Endothelial cell of hepatic sinusoid (primary cell): Measurements from ENCODE around the gene ADGRD1.
"Not testable (repeated sequence)": the region's sequence is repeated elsewhere in the genome, so short reads cannot be mapped to it uniquely, and the experiment has no call there.

Experiments used
- in situ Hi-C: cut with HindIII; loops from 2 replicates; pipeline ENCODE4 v1.10.0; 2017; ENCODE audit warnings: low sequenced_read_pairs

ADGRD1 gene

DNA sequence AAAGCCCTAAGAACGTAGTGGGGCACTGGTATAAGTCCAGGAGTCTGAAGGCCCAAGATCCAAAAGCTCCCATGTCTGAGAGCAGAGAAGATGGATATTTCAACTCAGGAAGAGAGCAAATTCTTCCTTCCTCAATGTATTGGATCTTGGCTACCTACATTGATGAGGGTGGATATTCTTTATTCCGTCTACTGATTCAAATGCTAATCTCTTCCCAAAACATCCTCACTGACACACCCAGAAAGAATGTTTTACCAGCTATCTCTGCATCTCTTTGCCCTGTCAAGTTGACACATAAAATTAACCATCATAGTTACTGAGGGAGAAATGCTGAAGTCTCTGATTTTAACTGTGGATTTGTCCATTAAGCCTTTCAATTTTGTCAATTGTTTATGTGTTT lies 16.6 kb upstream of the ADGRD1 start:
- in situ Hi-C loops, result no loop called here

DNA sequence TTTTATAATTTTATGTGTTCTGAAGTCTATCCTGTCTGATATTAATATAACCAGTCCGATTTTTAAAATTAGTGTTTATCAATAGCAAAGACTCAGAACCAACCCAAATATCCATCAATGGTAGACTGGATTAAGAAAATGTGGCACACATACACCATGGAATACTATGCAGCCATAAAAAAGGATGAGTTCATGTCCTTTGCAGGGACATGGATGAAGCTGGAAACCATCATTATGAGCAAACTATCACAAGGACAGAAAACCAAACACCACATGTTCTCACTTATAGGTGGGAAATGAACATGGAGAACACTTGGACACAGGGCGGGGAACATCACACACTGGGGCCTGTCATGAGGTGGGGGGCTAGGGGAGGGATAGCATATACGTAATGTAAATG lies 16.2 kb upstream of the ADGRD1 start:
- in situ Hi-C loops, result not testable (repeated sequence)

DNA sequence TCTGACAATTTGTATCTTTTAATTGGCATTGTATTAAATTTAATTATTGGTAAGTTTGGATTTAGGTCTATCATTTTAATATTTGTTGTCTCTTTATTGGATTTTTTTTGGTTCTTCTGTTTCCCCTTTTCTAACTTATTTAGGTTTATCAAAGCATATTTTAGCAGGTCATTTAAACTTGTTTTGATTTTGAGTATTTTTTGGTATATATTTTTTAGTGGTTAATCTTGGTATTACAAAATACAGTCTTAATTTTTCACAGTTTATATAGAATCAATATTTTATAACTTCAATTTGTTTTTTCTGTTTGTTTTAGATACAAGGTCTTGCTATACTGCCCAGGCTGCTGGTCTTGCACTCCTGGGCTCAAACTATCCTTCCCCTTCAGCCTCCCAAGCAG lies 15.5 kb upstream of the ADGRD1 start:
- in situ Hi-C loops, result no loop called here

GRCh38 chr12:130944878-130945277 lies 8.8 kb upstream of the ADGRD1 start:
- in situ Hi-C loops, result no loop called here

GRCh38 chr12:130945786-130946492 lies 7.8 kb upstream of the ADGRD1 start:
- in situ Hi-C loops, result no loop called here

DNA sequence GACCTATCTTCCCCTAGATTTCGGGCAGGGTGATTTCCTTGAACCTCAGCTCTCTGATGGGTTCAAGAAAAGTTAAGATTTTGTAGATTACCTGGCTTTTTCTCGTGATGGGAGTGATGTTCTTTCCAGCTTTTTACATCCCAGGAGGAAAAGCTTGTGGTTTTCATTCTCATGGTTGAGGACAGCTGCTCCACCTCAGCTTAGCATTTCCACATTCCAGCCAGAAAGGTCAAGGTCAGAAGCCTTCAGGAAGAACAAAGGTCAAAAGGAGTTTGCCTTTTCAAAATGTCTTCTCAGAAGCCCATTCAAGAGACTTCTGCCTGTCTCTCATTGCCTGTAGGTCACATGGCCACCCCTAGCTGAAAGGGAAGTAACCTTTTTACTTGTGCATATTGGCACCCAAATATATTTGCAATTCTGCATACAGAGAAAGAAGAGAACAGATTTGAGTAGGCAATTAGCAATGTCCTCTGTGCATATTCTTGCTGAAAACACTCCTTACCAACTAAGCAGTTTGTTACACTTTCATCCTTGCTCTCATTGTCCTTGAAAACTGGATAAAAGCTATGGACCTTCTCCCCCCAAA lies 6.6 kb upstream of the ADGRD1 start:
- in situ Hi-C loops, result no loop called here

- in situ Hi-C loops, result no loop called here
Measured at GRCh38 chr12:130948136-130948535, 5.6 kb upstream of the ADGRD1 start.

GRCh38 chr12:130948751-130949150 lies 5.0 kb upstream of the ADGRD1 start:
- in situ Hi-C loops, result no loop called here

DNA sequence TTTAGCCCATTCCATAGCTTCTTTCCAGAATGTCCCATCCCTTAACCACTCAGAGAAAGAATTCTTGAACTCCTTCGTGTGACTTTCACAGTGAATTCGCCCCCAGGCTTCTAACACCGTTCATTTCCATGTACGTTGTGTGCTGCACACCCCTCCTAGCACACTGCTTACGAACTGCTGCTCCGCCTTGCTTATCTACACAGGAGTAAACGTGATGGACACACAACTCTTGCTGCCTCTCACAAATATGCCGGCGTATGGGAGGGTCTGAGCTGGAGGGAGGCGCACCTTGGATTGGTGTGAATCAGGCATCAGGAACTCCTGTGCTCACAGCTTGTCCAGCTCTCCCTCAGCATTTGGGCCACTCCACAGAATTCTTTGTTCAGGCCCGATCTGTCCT lies 3.9 kb upstream of the ADGRD1 start:
- in situ Hi-C loops, result no loop called here

DNA sequence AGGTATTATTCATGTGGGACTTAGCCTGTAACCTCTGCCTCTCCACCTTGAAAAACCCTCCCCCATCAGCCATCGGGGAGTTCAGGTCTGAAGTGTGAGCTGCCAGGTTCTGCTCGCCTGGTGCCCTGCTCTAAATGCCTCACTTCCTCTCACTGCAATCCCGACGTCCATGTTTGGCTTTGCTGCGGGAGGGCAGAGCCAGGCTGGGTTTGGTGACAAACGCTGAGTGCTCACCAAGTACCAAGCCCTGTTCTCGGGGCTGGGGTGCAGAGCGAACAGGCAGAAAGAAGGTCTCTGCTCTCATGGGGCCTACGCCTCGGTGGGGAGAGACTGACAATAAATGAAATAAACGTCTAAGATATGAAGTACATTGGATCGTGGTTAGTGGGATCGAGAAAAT lies 2.1 kb upstream of the ADGRD1 start:
- in situ Hi-C loops, result no loop called here

- in situ Hi-C loops, result no loop called here
Measured at GRCh38 chr12:130952171-130952954, 1.3 kb upstream of the ADGRD1 start.

- in situ Hi-C loops, result no loop called here
Measured at GRCh38 chr12:130954544-130954831, 781 bp downstream of the ADGRD1 start.

GRCh38 chr12:130955238-130955816 lies 1.6 kb downstream of the ADGRD1 start:
- in situ Hi-C loops, result no loop called here

- in situ Hi-C loops, result no loop called here
Measured at GRCh38 chr12:130956009-130956408, 2.3 kb downstream of the ADGRD1 start.

DNA sequence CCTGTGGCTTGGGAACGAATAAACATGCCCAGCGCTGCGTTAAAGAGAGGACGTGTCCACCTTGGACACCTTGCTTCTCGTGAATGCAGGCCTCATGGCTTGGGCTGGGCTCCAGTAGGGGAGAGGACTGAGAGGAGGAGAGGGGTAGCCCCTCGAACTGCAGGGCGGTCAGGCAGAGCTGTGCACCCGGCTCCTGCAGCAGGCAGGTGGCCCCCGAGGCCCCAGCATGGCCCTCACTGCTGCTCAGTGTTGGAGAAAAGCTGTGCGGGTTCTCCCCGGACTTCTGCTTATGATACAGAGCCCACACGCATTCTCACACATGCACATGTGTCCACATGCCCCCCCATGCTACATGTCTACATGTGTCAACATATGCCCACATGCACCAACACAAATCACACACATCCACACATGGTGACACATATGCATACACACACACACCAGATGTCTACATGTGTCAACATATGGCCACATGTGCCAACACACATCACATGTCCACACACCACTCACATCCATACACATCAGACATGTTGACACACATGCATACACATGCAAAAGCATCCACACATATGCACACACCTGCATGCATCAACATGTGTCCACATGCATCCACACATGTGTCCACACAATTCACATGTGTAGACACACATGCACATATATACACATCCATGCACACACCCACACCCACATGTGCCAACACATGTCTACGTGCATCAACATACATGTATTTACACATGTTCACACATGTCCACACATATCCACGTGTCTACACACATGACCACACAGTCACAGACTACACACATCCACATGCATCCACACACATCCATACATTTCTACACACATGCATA lies 3.0 kb downstream of the ADGRD1 start:
- in situ Hi-C loops, result no loop called here

- in situ Hi-C loops, result no loop called here
Measured at GRCh38 chr12:130957304-130957621, 3.6 kb downstream of the ADGRD1 start.

DNA sequence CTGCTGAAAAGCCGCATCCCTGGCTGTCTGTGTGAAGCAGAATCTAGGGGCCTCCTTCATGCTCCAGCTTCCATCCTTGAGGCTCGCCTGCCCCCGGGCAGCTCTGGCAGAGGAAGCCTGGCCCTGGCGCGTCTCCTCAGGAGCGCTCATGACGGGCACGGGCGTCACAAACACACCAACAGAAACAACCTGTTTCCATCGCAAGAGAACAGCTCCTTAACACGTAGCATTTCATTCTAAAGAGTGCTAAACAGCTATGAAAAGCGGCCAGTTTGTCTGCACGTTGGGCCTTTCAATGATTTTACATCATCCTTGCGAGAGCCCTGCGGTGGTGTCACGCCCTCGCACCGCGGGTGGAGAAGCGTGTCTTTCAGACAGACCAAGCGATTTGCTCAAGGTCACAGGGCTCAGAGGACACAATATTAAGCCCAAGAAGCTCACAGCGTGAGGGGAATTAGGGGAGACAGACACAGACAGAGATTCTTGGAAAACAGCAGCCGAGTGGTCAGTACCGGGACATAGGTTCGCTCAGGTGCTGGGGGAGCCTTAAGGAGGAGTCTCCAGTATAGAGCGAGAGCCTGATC lies 4.9 kb downstream of the ADGRD1 start:
- in situ Hi-C loops, result no loop called here

- in situ Hi-C loops, result no loop called here
Measured at GRCh38 chr12:130959632-130960031, 5.9 kb downstream of the ADGRD1 start.

- in situ Hi-C loops, result no loop called here
Measured at GRCh38 chr12:130960058-130960457, 6.4 kb downstream of the ADGRD1 start.

DNA sequence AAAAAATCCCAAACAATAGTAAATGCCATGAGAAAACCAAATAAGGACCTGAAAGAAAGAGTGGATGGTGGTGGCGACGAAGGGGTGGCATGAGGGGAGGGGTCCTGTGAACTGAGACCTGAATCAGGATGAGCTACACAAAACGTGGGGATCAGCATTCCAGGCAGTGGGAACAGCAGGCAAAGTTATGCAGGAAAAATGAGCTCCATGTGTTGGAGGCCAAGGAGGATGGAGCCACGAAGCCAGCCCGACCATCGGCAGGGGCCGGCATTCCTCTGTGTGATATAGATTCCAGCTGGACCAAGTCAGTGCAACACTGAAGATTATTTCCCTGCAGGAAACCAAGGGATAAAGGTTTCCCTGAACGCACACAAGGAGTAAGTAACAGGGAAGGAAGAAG lies 7.1 kb downstream of the ADGRD1 start:
- in situ Hi-C loops, result no loop called here

DNA sequence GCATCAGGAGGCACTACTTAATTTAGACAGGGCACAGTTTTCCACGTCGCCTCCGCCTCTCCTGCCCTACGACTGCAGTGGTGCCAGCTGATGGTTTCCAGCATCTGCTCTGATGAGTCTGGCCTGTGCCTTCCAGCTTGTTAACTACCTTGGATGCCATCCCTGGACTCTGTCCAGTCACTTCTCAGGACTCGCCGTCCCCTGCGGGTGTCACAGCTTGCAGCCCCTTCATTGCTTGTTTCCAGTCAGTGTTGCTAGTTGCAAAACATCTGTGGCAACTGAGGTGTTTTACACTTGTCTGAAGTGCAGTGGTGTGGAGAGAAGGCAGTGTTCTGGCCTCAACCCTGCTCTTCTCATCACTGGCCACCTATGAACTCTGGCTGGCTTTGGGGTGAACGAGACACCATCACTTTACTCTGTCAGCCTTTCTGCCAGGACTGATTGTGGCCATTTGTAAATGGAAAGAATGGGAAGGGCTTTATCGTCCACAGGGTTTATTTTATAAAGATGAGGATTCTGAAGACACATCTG lies 8.3 kb downstream of the ADGRD1 start:
- in situ Hi-C loops, result no loop called here
